Measurements from ENCODE around the gene ASXL3. TPM values are rescaled to one million over a fixed set of nuclear protein-coding genes. Genes with fewer than 3 reads are reported as not detected.
A peak's percentile ranks its signal among the peaks of the same experiment; 100 is the strongest.

ASXL3 gene
- total RNA-seq, 2 experiments from 2014 or later = not detected

DNA sequence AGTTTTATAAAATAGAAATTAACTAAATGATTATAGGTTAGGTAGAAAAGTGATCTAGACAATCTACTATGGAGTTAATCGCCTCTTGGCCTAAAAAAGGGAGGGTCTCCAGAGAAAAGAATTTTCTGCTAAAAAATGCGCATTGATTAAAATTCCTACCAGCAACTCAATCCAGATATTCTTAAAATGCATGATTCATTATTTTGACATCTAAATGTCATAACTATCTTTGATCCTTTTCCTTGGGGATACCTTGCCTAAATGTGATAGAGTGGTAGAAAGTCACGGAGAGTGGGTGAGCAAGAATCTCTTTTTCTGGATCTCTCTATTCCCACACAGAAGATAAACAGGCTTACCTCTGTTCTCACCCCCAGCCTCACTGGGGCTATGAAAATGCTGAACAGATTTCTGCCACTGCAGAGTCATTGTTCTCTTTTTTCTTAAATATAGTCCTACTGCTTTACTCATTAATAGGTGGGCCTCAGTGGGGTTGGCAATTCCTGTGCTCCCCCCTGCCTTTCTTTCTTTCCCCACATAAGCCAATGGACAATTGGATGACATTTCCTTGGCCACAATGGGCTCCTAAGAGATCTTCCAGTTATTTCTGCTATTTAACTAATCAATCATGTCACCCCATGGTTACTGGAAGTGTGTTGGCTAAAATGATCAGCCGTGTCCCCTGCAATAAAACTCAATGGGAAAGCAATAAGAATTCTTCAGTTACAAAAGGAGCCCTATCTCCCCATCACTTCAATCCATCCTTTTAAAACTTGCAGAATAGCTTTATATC, 5.8 kb upstream of the ASXL3 start:
- H3K27me3 Mint-ChIP-seq (ENCODE audit: low read depth) = peaks cover 2% of the 10 kb centered on the region
- DNase-seq = no peak
- H3K27ac Mint-ChIP-seq = no peak overlapping the region
- ATAC-seq = no peak
- no peaks in the 10 kb centered on the region for H3K36me3 Mint-ChIP-seq (ENCODE audit: low read depth)
- CTCF ChIA-PET = no interaction called here
- POLR2A ChIA-PET = no interaction called here
- H3K9me3 Mint-ChIP-seq (ENCODE audit: insufficient read depth) = no peaks in the 10 kb centered on the region
- no peaks in the 10 kb centered on the region for H3K4me1 Mint-ChIP-seq (ENCODE audit: low read depth)
- no peak overlapping the region for H3K4me3 Mint-ChIP-seq

DNA sequence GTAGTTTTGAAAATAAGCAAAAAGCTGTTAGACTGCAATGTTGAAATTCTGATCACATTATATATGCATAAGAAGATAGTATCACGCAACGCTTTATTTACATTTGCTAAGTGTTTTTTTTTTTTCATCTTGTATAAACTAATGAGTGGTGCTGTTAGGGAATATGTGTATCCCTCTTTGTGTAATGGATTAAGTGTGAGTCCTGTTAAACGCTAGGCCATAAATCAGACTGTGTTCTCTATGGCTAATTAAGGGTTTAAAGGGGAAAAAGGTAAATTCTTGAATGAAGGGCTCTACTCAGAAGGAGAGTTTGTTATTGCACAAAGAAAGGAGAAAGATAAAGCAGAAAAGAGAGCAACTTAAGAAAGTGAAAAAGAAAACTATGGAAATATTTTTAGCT, 4.8 kb upstream of the ASXL3 start:
- Mint-ChIP-seq H3K27me3 (ENCODE audit: low read depth) (peaks cover 10% of the 10 kb centered on the region), H3K27ac (no peak overlapping the region), H3K4me1 (ENCODE audit: low read depth) (peaks cover 4% of the 10 kb centered on the region), H3K9me3 (ENCODE audit: insufficient read depth) (no peaks in the 10 kb centered on the region), H3K4me3 (no peak overlapping the region), H3K36me3 (ENCODE audit: low read depth) (peaks cover 3% of the 10 kb centered on the region)
- ChIA-PET POLR2A (no interaction called here), CTCF (no interaction called here)
- no peak for DNase-seq
- no peak for ATAC-seq

DNA sequence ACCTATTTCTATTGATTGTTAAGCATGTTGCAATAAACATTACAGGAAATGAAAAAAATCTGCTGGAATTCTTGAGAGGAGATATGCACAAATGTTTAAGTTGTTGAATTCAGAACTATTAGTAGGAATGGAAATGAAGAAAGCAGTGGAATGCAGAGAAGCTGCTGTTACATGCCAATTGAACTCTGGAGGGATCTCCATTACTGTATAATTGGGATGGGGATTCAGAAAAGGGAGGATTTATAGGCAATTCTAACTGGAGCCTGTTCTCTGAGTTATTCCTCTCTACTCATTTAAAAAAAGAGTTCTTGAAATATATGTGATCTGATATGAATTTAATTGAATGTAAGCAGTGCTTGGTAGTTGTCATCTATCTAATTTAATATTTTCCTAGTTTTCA, 2.6 kb upstream of the ASXL3 start:
- peaks cover 12% of the 10 kb centered on the region for H3K27me3 Mint-ChIP-seq (ENCODE audit: low read depth)
- no peak for DNase-seq
- no peaks in the 10 kb centered on the region for H3K9me3 Mint-ChIP-seq (ENCODE audit: insufficient read depth)
- ChIA-PET CTCF (no interaction called here), POLR2A (no interaction called here)
- H3K4me1 Mint-ChIP-seq (ENCODE audit: low read depth) = peaks cover 4% of the 10 kb centered on the region
- peaks cover 3% of the 10 kb centered on the region for H3K36me3 Mint-ChIP-seq (ENCODE audit: low read depth)
- no peak overlapping the region for H3K27ac Mint-ChIP-seq
- H3K4me3 Mint-ChIP-seq = no peak overlapping the region
- ATAC-seq = no peak

DNA sequence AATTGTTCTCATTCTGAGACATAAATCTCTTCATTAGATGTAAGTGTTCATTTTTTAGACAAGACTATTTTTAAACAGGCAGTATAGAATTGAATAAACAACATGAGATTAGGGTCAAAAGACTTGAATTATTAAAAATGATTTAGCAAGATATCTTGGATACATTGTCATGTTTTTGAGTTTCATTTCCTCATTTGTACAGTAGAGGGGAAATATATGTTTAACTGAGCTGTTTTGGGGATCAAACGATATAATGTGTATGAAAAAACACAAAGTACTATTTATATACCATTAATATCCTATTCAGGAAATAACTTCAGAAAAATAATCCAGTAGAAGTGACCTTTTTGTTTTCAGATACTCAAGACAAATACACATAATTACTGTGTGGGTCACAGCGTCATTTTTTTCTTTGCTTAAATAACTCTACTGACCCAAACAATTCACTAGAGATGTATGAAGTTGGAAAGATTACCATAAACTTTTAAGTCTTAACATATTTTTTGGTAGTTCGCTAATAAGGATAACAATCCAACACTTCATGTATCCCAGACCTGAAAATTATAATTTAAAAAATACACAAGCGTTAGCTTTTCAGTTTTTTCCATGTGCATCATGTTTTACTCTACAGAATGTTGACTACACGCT, 896 bp upstream of the ASXL3 start:
- H3K4me3 Mint-ChIP-seq = peak overlapping the region; percentile 9
- H3K27ac Mint-ChIP-seq = no peak overlapping the region
- no peaks in the 10 kb centered on the region for H3K9me3 Mint-ChIP-seq (ENCODE audit: insufficient read depth)
- peaks cover 12% of the 10 kb centered on the region for H3K27me3 Mint-ChIP-seq (ENCODE audit: low read depth)
- peaks cover 4% of the 10 kb centered on the region for H3K4me1 Mint-ChIP-seq (ENCODE audit: low read depth)
- CTCF ChIA-PET = no interaction called here
- ATAC-seq (no peak), DNase-seq (no peak)
- peaks cover 3% of the 10 kb centered on the region for H3K36me3 Mint-ChIP-seq (ENCODE audit: low read depth)
- POLR2A ChIA-PET = no interaction called here

DNA sequence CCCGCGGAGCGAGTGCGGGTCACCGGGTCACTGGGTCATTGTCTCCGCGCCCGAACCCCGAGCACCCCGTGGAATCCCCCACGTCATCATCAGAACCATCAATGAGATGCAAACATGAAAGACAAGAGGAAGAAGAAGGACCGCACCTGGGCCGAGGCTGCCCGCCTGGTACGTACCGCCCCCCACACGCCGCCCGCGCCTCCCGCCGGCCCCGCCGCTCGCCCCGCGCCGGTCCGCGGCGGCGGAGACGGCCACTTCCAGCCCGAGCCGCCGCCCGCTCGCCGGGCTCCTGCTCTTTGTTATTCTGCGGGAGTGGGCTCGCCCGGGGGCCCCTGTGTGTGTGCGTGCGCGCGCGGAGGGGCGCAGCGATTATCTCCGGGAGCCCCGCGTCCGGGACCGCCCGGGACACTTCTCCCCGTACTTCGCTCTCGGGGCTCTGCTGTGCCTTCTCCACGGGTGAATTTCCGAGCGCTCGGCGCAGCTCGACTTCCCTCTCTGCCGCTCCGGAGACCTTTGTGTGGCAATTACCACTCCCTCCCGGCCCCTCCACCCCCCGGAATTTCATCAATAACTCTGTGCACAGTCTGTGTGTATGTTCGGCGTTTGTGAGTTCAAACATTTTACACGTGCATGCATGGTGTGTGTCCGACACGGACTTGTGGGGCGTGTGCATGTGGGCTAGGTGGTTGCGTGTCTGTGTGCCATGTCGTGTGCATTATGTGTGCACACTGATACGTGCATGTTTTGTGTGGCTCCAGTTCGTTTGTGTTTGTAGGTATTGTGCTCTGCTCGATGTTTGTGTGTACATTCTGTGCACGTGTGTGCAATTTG, 714 bp downstream of the ASXL3 start:
- DNase-seq (no peak), ATAC-seq (peak; percentile 27)
- peaks cover 12% of the 10 kb centered on the region for H3K27me3 Mint-ChIP-seq (ENCODE audit: low read depth)
- no peak overlapping the region for H3K27ac Mint-ChIP-seq
- ChIA-PET POLR2A (no interaction called here), CTCF (no interaction called here)
- H3K4me1 Mint-ChIP-seq (ENCODE audit: low read depth) = peaks cover 4% of the 10 kb centered on the region
- H3K9me3 Mint-ChIP-seq (ENCODE audit: insufficient read depth) = no peaks in the 10 kb centered on the region
- peaks cover 3% of the 10 kb centered on the region for H3K36me3 Mint-ChIP-seq (ENCODE audit: low read depth)
- H3K4me3 Mint-ChIP-seq = peak overlapping the region; percentile 4

DNA sequence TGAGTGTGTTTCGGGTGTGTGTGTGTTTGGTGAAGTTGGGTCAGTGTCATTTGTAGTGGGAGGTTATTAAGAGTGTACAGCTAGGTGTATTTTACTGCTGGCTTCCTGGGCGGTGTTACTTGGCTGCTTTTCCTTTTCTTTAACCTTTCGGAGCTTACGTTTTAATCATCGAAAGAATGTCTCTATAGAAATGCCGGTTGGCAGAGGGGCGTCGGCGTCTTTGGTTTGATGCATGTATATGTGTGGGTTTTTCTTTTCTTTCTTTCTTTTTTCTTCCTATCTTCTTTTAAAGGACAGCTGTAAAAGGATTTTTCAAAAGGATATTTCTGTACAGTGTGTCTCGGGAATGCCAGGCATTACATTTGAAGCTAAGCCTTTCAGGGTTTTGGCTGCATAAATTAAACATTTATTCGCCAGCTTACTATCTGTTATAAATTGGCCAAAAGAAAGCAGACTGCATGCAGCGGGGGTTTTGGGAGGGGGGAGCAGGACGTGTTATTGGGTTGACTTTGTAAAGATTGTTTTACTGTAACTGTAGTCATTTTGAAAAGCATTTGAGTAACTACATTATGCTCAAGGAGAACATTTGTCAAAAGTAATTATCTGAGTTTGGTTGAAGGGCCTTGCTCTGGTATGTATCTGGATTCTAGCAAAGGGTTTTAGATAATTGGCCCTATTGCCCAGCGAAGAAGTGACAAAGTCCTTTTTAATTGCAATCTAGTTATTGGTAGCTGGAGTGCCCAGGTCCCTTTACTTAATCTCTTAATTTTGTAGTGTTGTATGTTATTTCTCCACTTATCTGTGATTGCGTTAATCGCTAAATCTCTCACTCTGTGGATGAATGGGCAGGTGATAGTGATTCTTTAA, 1.6 kb downstream of the ASXL3 start:
- H3K27me3 Mint-ChIP-seq (ENCODE audit: low read depth) = peaks cover 12% of the 10 kb centered on the region
- ChIA-PET CTCF (no interaction called here), POLR2A (no interaction called here)

DNA sequence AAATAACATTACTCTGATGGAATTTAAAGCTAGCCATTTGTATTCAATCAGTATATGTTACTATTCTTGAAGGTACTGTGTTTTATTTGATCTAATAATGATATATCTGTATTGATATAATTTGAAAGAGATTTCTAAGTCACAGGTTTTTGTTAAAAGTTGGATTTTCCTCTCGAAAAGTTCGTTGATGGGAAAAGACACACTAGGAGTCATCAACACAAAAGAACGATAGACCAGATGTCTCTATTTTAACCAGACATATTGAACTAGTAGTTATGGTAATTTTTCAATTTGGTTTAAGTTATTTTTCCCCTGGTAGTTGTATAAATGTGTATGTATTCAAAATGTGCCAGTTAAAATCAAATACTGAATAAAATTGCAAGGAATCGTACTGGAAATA, 2.5 kb downstream of the ASXL3 start:
- Mint-ChIP-seq H3K4me3 (no peak overlapping the region), H3K27ac (no peak overlapping the region), H3K36me3 (ENCODE audit: low read depth) (peaks cover 3% of the 10 kb centered on the region), H3K27me3 (ENCODE audit: low read depth) (peaks cover 12% of the 10 kb centered on the region), H3K4me1 (ENCODE audit: low read depth) (peaks cover 4% of the 10 kb centered on the region), H3K9me3 (ENCODE audit: insufficient read depth) (no peaks in the 10 kb centered on the region)
- ATAC-seq (no peak), DNase-seq (no peak)
- ChIA-PET CTCF (no interaction called here), POLR2A (no interaction called here)

More for the DNA sequence above, 1.6 kb downstream of the ASXL3 start:
- Mint-ChIP-seq H3K4me1 (ENCODE audit: low read depth) (peaks cover 4% of the 10 kb centered on the region), H3K36me3 (ENCODE audit: low read depth) (peaks cover 3% of the 10 kb centered on the region), H3K9me3 (ENCODE audit: insufficient read depth) (no peaks in the 10 kb centered on the region), H3K4me3 (no peak overlapping the region), H3K27ac (no peak overlapping the region)
- ATAC-seq (no peak), DNase-seq (no peak)

DNA sequence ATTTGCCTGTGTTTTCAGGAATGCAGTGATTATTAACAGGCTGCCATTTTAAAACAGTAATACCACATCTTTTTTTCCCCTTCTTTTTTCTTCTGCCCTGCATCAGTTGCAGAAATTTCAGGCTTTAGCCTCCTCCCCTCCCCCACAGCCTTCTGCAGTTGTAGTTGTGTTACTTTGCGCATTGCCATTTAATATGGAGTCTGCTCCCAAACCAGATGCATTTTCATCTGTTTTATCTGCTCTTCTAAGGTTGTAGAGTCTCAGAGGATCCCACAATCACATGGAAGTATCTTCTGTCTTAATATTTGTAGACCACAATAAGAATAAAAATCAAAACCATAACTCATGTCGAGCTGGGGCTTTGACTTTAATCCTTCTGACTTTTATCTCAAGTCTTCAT, 3.8 kb downstream of the ASXL3 start:
- CTCF ChIA-PET = no interaction called here
- peaks cover 3% of the 10 kb centered on the region for H3K36me3 Mint-ChIP-seq (ENCODE audit: low read depth)
- DNase-seq (no peak), ATAC-seq (no peak)
- no peak overlapping the region for H3K27ac Mint-ChIP-seq
- H3K27me3 Mint-ChIP-seq (ENCODE audit: low read depth) = peaks cover 11% of the 10 kb centered on the region
- H3K9me3 Mint-ChIP-seq (ENCODE audit: insufficient read depth) = no peaks in the 10 kb centered on the region
- H3K4me3 Mint-ChIP-seq = no peak overlapping the region
- POLR2A ChIA-PET = no interaction called here
- peaks cover 4% of the 10 kb centered on the region for H3K4me1 Mint-ChIP-seq (ENCODE audit: low read depth)

DNA sequence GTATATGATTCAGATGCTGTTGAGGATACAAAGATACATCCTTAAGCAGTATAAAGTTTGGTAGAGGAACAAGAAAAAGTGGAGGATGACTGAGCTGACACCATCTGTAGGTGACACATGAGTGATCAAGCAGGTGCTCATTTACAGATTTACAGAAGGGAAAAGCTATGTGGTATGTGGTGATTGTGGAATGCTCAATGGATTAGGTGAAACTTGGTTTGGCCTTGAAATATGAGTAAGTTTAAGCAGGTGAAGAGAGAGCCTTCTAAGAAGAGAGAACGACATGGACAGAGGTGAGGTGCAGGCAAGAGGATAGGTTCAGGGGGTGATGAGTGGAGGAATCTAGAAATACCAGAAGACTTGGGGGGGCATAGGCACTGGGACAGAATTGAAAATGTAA, 5.9 kb downstream of the ASXL3 start:
- DNase-seq (no peak), ATAC-seq (no peak)
- ChIA-PET POLR2A (no interaction called here), CTCF (no interaction called here)
- no peaks in the 10 kb centered on the region for H3K36me3 Mint-ChIP-seq (ENCODE audit: low read depth)
- no peaks in the 10 kb centered on the region for H3K27me3 Mint-ChIP-seq (ENCODE audit: low read depth)
- no peak overlapping the region for H3K4me3 Mint-ChIP-seq
- H3K4me1 Mint-ChIP-seq (ENCODE audit: low read depth) = no peaks in the 10 kb centered on the region
- no peak overlapping the region for H3K27ac Mint-ChIP-seq
- peaks cover 9% of the 10 kb centered on the region for H3K9me3 Mint-ChIP-seq (ENCODE audit: insufficient read depth)

DNA sequence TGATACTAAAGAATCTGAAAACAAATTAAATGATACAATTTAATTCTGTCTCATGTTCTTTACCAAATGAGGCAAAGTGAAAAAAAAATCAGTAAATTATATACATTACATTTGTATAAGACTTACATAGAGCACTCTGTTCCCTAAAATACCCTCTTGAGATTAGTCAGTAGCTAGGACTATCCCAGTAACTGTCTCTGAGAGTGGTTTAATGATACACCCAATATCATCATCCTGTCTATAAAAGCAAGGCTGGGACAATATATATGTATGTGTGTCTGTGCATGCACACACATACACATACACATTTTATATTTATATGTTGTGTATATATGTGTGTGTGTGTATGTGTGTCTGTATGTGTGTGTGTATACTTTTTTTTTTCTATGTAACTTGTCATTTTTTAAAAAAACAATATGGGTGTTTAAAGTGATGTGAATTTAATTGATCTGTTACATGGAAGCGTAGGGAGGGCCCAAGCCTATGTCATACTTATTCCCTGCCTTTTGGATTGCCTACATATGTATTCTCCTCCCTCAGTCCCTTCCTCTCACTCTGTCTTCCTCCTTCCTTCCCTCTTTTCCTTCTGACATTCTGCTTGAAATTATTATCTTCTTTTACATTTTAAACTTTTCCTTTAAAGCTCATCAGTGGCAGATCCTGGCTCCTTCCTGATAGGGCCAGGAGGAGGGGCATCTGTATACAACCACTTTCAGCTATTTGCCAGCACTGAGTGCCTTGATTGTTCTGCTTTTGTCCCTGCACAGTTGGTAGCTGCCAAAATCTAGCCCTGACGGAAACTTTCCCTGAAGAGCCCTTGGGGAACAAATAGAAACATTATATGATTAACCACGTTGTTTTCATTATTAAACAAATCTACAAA, 6.8 kb downstream of the ASXL3 start:
- H3K27me3 Mint-ChIP-seq (ENCODE audit: low read depth) = no peaks in the 10 kb centered on the region
- peaks cover 13% of the 10 kb centered on the region for H3K9me3 Mint-ChIP-seq (ENCODE audit: insufficient read depth)
- ChIA-PET CTCF (no interaction called here), POLR2A (no interaction called here)
- no peak overlapping the region for H3K4me3 Mint-ChIP-seq
- H3K36me3 Mint-ChIP-seq (ENCODE audit: low read depth) = no peaks in the 10 kb centered on the region
- no peak for ATAC-seq
- H3K27ac Mint-ChIP-seq = no peak overlapping the region
- no peaks in the 10 kb centered on the region for H3K4me1 Mint-ChIP-seq (ENCODE audit: low read depth)
- DNase-seq = no peak

DNA sequence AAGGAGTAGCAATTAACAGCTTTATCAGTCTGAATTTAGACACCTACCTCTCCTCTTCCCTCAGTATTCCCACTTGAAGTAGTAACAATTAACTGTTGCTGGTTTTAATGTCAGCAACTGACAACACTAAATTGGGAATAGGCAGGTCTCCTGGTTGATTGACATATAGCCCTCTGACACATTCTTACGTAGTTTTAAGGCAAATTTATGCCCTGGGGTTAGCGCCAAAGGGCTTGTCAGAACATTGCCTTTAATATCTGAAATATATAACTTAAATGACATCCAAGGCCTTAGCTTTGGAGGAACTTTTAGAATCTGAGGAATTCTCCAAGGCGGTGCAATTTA, 7.4 kb downstream of the ASXL3 start:
- DNase-seq = no peak
- no peak overlapping the region for H3K4me3 Mint-ChIP-seq
- ChIA-PET POLR2A (no interaction called here), CTCF (no interaction called here)
- no peaks in the 10 kb centered on the region for H3K4me1 Mint-ChIP-seq (ENCODE audit: low read depth)
- ATAC-seq = no peak
- no peak overlapping the region for H3K27ac Mint-ChIP-seq
- H3K27me3 Mint-ChIP-seq (ENCODE audit: low read depth) = no peaks in the 10 kb centered on the region
- H3K9me3 Mint-ChIP-seq (ENCODE audit: insufficient read depth) = peaks cover 13% of the 10 kb centered on the region
- no peaks in the 10 kb centered on the region for H3K36me3 Mint-ChIP-seq (ENCODE audit: low read depth)
